ENCODE results near the gene AGAP1.

AGAP1 gene

DNA sequence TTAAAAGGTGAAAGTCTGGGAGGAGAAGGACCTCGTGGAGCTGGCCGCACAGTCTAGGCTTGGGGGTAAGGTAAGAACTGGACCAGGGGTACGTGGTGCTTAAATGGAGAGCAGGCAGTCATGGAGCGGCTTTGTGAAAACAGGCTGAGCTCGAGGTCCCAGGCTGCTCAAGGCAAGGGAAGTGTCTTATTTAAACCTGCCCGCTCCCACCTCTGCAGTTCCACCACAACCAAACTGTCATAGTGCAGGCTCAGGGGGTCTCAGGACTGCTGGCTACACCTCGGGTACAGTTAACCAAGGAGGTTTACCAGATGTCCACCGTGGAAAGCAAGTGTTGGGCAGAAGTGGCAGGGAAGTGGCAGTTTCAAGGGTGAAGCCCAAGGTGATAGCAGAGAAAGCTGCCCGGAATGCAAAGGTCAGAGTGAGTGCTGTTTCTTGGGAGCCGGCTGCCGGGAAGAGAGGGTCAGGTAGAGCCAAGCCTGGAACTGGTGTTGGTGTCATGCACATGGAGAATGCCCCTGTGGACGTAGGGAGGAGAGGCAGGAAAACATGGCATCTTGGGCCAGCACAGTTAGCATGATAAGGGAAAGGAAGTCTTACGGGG is 471.0 kb downstream of the AGAP1 start:
- no peak overlapping the region for H3K27ac ChIP-seq (ENCODE audit: low read depth, low read length)
- H4K20me1 ChIP-seq (ENCODE audit: control insufficient read depth, insufficient read depth, low read depth, low read length) = no peaks in the 10 kb centered on the region
- H3K79me2 ChIP-seq (ENCODE audit: control insufficient read depth, low read length) = no peaks in the 10 kb centered on the region
- no peaks in the 10 kb centered on the region for H3K36me3 ChIP-seq (ENCODE audit: control insufficient read depth, low read length)
- TF ChIP-seq, protein P1, sequence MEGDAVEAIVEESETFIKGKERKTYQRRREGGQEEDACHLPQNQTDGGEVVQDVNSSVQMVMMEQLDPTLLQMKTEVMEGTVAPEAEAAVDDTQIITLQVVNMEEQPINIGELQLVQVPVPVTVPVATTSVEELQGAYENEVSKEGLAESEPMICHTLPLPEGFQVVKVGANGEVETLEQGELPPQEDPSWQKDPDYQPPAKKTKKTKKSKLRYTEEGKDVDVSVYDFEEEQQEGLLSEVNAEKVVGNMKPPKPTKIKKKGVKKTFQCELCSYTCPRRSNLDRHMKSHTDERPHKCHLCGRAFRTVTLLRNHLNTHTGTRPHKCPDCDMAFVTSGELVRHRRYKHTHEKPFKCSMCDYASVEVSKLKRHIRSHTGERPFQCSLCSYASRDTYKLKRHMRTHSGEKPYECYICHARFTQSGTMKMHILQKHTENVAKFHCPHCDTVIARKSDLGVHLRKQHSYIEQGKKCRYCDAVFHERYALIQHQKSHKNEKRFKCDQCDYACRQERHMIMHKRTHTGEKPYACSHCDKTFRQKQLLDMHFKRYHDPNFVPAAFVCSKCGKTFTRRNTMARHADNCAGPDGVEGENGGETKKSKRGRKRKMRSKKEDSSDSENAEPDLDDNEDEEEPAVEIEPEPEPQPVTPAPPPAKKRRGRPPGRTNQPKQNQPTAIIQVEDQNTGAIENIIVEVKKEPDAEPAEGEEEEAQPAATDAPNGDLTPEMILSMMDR (IDR thresholded peaks at IDR 0.05; ENCODE audit: low read depth, low read length, poor library complexity, severe bottlenecking) = no peak
- no peaks in the 10 kb centered on the region for H3F3A ChIP-seq (ENCODE audit: control insufficient read depth, insufficient read depth)
- H3K27me3 ChIP-seq (ENCODE audit: control insufficient read depth, low read length) = no peaks in the 10 kb centered on the region
- no peak overlapping the region for H3K4me3 ChIP-seq (ENCODE audit: low read length)
- H3K9me3 ChIP-seq (ENCODE audit: control insufficient read depth, insufficient read depth, low read length) = no peaks in the 10 kb centered on the region
- H3K4me2 ChIP-seq (ENCODE audit: low read length) = no peak overlapping the region
- H3K4me1 ChIP-seq (ENCODE audit: control insufficient read depth, low read length) = no peaks in the 10 kb centered on the region
- no peaks in the 10 kb centered on the region for H3K9me2 ChIP-seq (replicated peaks; ENCODE audit: control insufficient read depth, low read length)

DNA sequence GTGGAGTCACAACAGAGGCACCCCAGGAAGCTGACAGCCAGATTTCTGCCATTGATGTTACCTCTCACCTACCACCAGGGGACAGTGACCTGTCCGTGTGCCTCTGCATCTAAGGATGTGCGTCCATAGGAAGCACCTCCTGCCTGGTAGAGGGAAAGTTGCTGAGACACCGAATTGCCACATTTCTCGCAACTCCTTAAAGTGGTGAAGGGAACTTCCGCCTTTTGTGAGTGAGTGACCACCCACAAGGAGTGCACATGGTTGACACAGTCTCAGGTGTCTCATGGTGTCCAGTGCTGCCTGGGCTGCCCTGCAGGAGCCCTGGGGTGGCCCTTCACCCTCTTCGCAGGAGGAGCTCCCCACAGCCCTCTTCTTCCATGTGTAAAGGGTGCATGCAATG is 472.6 kb downstream of the AGAP1 start:
- no peaks in the 10 kb centered on the region for H3K9me2 ChIP-seq (replicated peaks; ENCODE audit: control insufficient read depth, low read length)
- H3K9me3 ChIP-seq (ENCODE audit: control insufficient read depth, insufficient read depth, low read length) = no peaks in the 10 kb centered on the region
- no peak overlapping the region for H3K4me3 ChIP-seq (ENCODE audit: low read length)
- no peaks in the 10 kb centered on the region for H3K27me3 ChIP-seq (ENCODE audit: control insufficient read depth, low read length)
- H3F3A ChIP-seq (ENCODE audit: control insufficient read depth, insufficient read depth) = no peaks in the 10 kb centered on the region
- no peak for TF ChIP-seq EZH2phosphoT487 (IDR thresholded peaks at IDR 0.05; ENCODE audit: borderline replicate concordance, low read length)
- TF ChIP-seq, protein P1 (IDR thresholded peaks at IDR 0.05; ENCODE audit: low read depth, low read length, poor library complexity, severe bottlenecking) = no peak
- no peaks in the 10 kb centered on the region for H4K20me1 ChIP-seq (ENCODE audit: control insufficient read depth, insufficient read depth, low read depth, low read length)
- no peaks in the 10 kb centered on the region for H3K36me3 ChIP-seq (ENCODE audit: control insufficient read depth, low read length)
- H3K4me1 ChIP-seq (ENCODE audit: control insufficient read depth, low read length) = no peaks in the 10 kb centered on the region
- H3K4me2 ChIP-seq (ENCODE audit: low read length) = no peak overlapping the region
- no peaks in the 10 kb centered on the region for H3K79me2 ChIP-seq (ENCODE audit: control insufficient read depth, low read length)
- no peak overlapping the region for H3K27ac ChIP-seq (ENCODE audit: low read depth, low read length)

DNA sequence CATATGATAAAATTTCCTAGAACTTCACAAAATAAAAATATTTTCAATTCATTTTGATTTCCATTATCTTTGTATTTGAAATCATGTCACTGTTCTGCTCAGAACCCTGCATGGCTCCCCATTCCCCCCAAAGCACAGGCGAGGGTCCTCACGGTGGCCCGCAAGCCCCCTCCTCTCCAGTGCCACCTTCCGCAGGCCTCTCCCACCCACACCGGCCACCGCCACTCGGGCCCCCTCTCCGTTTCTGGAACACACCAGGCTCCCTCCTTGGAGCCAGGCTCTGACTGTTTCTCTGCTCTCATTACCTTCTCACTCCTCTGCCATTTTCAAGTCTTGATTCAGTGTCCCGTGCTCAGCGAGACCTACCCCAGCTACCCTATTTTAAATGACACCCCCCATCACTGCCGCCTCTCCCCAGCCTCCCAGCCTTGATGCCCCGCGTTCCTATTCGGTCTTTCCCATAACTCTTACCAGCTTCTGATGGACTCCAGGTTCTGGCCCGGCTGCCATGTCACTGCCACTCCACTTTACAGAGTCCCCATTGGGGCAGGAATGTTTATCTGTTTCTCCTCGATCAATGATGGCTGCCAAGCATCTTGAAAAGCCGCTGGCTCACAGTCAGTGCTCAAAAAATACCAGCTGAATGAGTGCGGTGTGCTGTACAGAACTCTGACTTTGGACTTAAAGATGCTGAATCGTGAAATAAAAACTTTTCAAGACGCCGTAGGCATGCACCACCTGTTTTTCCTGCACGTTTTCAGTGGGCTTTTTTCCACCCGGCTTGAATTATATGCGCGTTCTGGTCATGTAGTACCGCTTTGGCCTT is 473.3 kb downstream of the AGAP1 start:
- Histone ChIP-seq H3K4me3 (ENCODE audit: low read length) (no peak overlapping the region), H3K9me2 (replicated peaks; ENCODE audit: control insufficient read depth, low read length) (no peaks in the 10 kb centered on the region), H3K36me3 (ENCODE audit: control insufficient read depth, low read length) (no peaks in the 10 kb centered on the region), H3F3A (ENCODE audit: control insufficient read depth, insufficient read depth) (no peaks in the 10 kb centered on the region), H3K9me3 (ENCODE audit: control insufficient read depth, insufficient read depth, low read length) (no peaks in the 10 kb centered on the region), H4K20me1 (ENCODE audit: control insufficient read depth, insufficient read depth, low read depth, low read length) (no peaks in the 10 kb centered on the region), H3K27me3 (ENCODE audit: control insufficient read depth, low read length) (no peaks in the 10 kb centered on the region), H3K27ac (ENCODE audit: low read depth, low read length) (no peak overlapping the region), H3K79me2 (ENCODE audit: control insufficient read depth, low read length) (no peaks in the 10 kb centered on the region), H3K4me1 (ENCODE audit: control insufficient read depth, low read length) (no peaks in the 10 kb centered on the region), H3K4me2 (ENCODE audit: low read length) (no peak overlapping the region)
- no peak for TF ChIP-seq EZH2phosphoT487 (IDR thresholded peaks at IDR 0.05; ENCODE audit: borderline replicate concordance, low read length)
- TF ChIP-seq, protein P1 (IDR thresholded peaks at IDR 0.05; ENCODE audit: low read depth, low read length, poor library complexity, severe bottlenecking) = no peak

All from DOHH2 (cell line).